Subcutaneous abdominal adipose tissue (tissue), 5 donors: ENCODE results near the gene BANF2.

Source experiments
- H3K27ac ChIP-seq: one replicate; pipeline ENCODE4 v1.7.0; 2013; ENCODE audit warnings: low read depth, mild to moderate bottlenecking, inconsistent platforms, low read length, moderate library complexity
- H3K27me3 ChIP-seq, 5 donors: one replicate each; pipeline ENCODE4 v1.7.0; 2013; ENCODE audit warnings: low read length in 5 of 5, inconsistent platforms in 1 of 5; ENCODE audit not compliant: control insufficient read depth in 5 of 5, insufficient read depth in 4 of 5
- H3K36me3 ChIP-seq, 5 donors: one replicate each; pipeline ENCODE4 v1.7.0; 2013; ENCODE audit warnings: low read length in 5 of 5; ENCODE audit not compliant: control insufficient read depth in 5 of 5, insufficient read depth in 5 of 5
- H3K4me1 ChIP-seq, 5 donors: one replicate each; pipeline ENCODE4 v1.7.0; 2013; ENCODE audit warnings: low read length in 5 of 5, mild to moderate bottlenecking in 3 of 5, moderate library complexity in 1 of 5; ENCODE audit not compliant: control insufficient read depth in 5 of 5, insufficient read depth in 5 of 5
- H3K4me3 ChIP-seq, 5 donors: one replicate each; pipeline ENCODE4 v1.7.0; 2013; ENCODE audit warnings: low read length in 5 of 5, low read depth in 1 of 5
- H3K9ac ChIP-seq, 5 donors: one replicate each; pipeline ENCODE4 v1.7.0; 2013; ENCODE audit warnings: low read length in 5 of 5, mild to moderate bottlenecking in 4 of 5, moderate library complexity in 3 of 5
- H3K9me3 ChIP-seq, 5 donors: one replicate each; pipeline ENCODE4 v1.7.0; 2013; ENCODE audit warnings: low read length in 5 of 5; ENCODE audit not compliant: control insufficient read depth in 5 of 5
- donor health status: healthy.
- donor health status: healthy.
- donor health status: healthy.
- donor health status: healthy.
- donor health status: healthy.

BANF2 gene

DNA sequence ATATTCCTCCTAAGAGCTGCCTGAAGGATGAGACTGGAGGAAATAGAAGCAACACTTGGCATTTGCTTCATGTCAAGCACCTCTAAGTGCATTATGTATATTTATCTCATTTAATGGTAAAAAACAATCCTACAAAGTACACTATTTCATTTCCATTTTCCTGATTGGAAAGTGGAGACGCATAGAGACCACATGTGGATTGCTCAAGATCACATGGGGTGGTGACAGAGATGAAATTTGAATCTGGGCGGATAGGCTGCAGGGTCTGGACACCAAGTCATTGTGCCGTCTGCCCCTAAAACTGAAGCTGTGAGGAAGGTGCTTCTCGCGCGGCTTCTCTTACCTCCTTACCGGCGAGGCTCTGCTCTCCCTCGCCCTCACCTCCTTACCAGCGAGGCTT, 30.3 kb downstream of the BANF2 start:
- Histone ChIP-seq H3K36me3 (no peaks in the 10 kb centered on the region), H3K27ac (no peak overlapping the region), H3K4me3 (no peak overlapping the region), H3K9ac (no peak overlapping the region), H3K4me1 (no peaks in the 10 kb centered on the region), H3K9me3 (no peaks in the 10 kb centered on the region), H3K27me3 (peaks cover 0 to 3% (median 0%) of the 10 kb centered on the region in 5 donors)

- Histone ChIP-seq H3K9ac (no peak overlapping the region), H3K4me1 (no peaks in the 10 kb centered on the region)
Measured at GRCh38 chr20:17731233-17731632, 31.5 kb downstream of the BANF2 start.

GRCh38 chr20:17732907-17733521, 33.2 kb downstream of the BANF2 start:
- no peak overlapping the region for H3K27ac ChIP-seq
- H3K9ac ChIP-seq, result no peak overlapping the region
- no peak overlapping the region for H3K4me3 ChIP-seq
- no peaks in the 10 kb centered on the region for H3K4me1 ChIP-seq
- no peaks in the 10 kb centered on the region for H3K36me3 ChIP-seq
- H3K27me3 ChIP-seq, result peaks cover 0 to 2% (median 0%) of the 10 kb centered on the region in 5 donors
- peaks cover 0 to 6% (median 4%) of the 10 kb centered on the region in 5 donors for H3K9me3 ChIP-seq

More at GRCh38 chr20:17731233-17731632, 31.5 kb downstream of the BANF2 start:
- no peak overlapping the region for H3K27ac ChIP-seq
- H3K27me3 ChIP-seq, result peaks cover 0 to 3% (median 0%) of the 10 kb centered on the region in 5 donors
- H3K9me3 ChIP-seq, result peaks cover 0 to 6% (median 3%) of the 10 kb centered on the region in 5 donors
- H3K36me3 ChIP-seq, result no peaks in the 10 kb centered on the region
- no peak overlapping the region for H3K4me3 ChIP-seq

GRCh38 chr20:17733767-17734304, 34.1 kb downstream of the BANF2 start:
- H3K4me1 ChIP-seq, result no peaks in the 10 kb centered on the region
- peaks cover 0 to 7% (median 5%) of the 10 kb centered on the region in 5 donors for H3K9me3 ChIP-seq
- H3K36me3 ChIP-seq, result no peaks in the 10 kb centered on the region
- no peak overlapping the region for H3K4me3 ChIP-seq
- H3K27me3 ChIP-seq, result no peaks in the 10 kb centered on the region
- no peak overlapping the region for H3K9ac ChIP-seq
- no peak overlapping the region for H3K27ac ChIP-seq

DNA sequence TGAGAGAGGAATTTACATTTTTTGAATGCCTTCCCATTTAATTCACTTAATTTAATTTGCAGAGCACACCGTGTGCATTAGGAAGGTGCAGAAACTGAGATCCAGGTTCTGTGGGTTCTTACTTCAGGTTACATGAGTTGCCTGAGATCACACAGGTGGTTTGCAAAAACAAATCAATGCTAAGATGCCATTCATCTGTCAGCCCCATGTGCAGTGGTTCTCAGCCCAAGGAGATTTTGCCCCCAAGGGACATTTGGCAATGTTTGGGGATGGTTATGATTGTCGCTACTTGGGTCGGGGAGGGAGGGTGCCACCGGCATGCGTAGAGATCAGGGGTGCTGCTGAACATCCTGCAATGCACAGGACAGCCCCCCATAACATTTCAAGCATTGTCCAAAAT, 34.6 kb downstream of the BANF2 start:
- Histone ChIP-seq H3K9me3 (peaks cover 0 to 7% (median 6%) of the 10 kb centered on the region in 5 donors), H3K4me3 (no peak overlapping the region), H3K27ac (no peak overlapping the region), H3K4me1 (no peaks in the 10 kb centered on the region), H3K36me3 (no peaks in the 10 kb centered on the region), H3K27me3 (no peaks in the 10 kb centered on the region), H3K9ac (no peak overlapping the region)

DNA sequence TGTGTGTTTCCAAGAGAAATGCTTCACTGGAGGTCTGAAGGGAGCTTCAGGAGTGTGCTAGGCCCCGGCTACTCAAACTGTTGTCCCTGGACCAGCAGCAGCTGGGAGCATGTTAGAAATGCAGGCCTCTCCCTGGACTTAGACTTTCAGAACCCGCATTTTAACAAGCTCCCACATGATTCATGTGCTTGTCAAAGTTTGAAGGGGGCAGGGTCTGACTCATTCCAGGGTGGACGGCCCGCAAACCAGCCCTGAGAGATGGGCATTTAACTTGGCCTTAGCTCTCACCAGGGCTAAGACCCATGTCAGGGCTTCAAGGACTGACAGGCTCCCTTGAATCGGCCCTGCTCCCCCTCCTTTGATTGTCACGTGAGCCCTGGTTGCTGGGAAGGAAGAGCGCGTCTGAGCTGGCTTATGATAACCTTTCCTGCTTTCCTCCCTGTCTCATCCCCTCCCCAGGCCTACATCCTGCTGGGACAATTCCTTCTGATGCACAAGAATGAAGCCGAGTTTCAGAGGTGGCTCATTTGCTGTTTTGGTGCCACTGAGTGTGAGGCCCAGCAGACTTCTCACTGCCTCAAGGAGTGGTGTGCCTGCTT, 35.5 kb downstream of the BANF2 start:
- H3K9me3 ChIP-seq, result peaks cover 0 to 8% (median 6%) of the 10 kb centered on the region in 5 donors
- no peaks in the 10 kb centered on the region for H3K4me1 ChIP-seq
- no peak overlapping the region for H3K9ac ChIP-seq
- H3K4me3 ChIP-seq, result no peak overlapping the region
- H3K27ac ChIP-seq, result no peak overlapping the region
- no peaks in the 10 kb centered on the region for H3K27me3 ChIP-seq
- H3K36me3 ChIP-seq, result no peaks in the 10 kb centered on the region

DNA sequence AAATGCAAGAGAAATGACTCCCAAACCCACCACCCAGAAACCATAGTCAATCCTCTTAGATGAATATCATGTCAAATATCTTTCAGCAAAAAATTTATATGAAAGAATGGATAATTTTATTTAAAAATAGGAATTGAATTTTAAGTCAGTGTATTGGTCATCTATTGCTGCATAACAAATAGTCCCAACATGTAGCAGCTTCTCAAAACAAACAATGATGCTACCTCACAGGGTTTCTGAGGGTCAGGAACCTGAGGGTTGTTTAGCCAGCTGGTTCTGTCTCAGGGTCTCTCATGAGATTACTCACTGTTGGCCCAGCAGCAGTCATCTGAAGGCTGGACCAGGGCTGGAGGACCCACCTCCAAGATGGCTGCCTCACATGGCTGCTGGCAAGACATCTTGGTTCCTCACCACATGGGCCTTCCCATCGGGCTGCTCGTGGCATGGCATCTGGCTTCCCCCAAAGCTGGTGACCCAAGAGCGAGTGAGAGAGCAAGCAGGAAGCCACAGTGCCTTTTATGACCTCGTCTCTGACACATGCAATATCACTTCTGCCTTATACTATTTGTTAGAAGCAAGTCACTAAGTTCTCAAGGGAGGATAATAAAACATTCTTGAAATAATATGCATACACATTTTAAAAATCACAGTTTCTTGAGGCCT, 36.3 kb downstream of the BANF2 start:
- Histone ChIP-seq H3K27ac (no peak overlapping the region), H3K9me3 (peaks cover 0 to 8% (median 6%) of the 10 kb centered on the region in 5 donors), H3K36me3 (no peaks in the 10 kb centered on the region), H3K27me3 (no peaks in the 10 kb centered on the region), H3K4me3 (no peak overlapping the region), H3K4me1 (no peaks in the 10 kb centered on the region), H3K9ac (no peak overlapping the region)

DNA sequence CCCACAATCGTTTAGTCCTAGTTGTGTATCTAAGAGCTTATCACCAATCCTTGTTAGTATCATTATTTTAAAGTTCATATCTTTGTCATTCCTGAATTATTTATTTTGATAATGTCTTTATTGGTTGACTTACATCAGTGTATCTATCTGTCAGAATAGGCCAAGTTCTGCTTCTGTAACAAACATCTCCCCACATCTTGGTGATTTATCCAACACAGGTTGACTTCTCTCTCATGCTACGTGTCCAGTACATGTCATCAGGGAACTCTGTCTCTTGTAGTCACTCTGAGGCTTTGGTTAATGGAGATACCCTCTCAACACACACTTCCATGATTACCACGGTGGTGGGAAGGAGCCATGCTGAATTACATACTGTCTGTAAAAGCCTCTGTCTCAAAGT, 38.4 kb downstream of the BANF2 start:
- H3K4me1 ChIP-seq, result no peaks in the 10 kb centered on the region

GRCh38 chr20:17741220-17741619, 41.5 kb downstream of the BANF2 start:
- no peak overlapping the region for H3K9ac ChIP-seq
- no peak overlapping the region for H3K27ac ChIP-seq
- H3K4me3 ChIP-seq, result no peak overlapping the region
- H3K27me3 ChIP-seq, result no peaks in the 10 kb centered on the region
- H3K9me3 ChIP-seq, result peaks cover 0 to 5% (median 1%) of the 10 kb centered on the region in 5 donors
- no peaks in the 10 kb centered on the region for H3K36me3 ChIP-seq
- H3K4me1 ChIP-seq, result no peaks in the 10 kb centered on the region

More for the DNA sequence above, 38.4 kb downstream of the BANF2 start:
- no peaks in the 10 kb centered on the region for H3K36me3 ChIP-seq
- H3K9me3 ChIP-seq, result peaks cover 0 to 8% (median 6%) of the 10 kb centered on the region in 5 donors
- H3K4me3 ChIP-seq, result no peak overlapping the region
- no peak overlapping the region for H3K27ac ChIP-seq
- H3K9ac ChIP-seq, result no peak overlapping the region
- H3K27me3 ChIP-seq, result no peaks in the 10 kb centered on the region

- Histone ChIP-seq H3K4me3 (no peak overlapping the region), H3K9me3 (peaks cover 0 to 3% (median 0%) of the 10 kb centered on the region in 5 donors), H3K9ac (no peak overlapping the region), H3K4me1 (peaks cover 0 to 4% (median 0%) of the 10 kb centered on the region in 5 donors), H3K27me3 (no peaks in the 10 kb centered on the region), H3K27ac (no peak overlapping the region), H3K36me3 (no peaks in the 10 kb centered on the region)
Measured at GRCh38 chr20:17742731-17743130, 43.0 kb downstream of the BANF2 start.
